Pulmonary artery endothelial cell (primary cell): ENCODE data around the gene STIM1. TPM values are rescaled to one million over a fixed set of nuclear protein-coding genes. Genes with fewer than 3 reads are reported as not detected.
A peak's percentile ranks its signal among the peaks of the same experiment; 100 is the strongest.
"Not testable (repeated sequence)": the region's sequence is repeated elsewhere in the genome, so short reads cannot be mapped to it uniquely, and the experiment has no call there.

Experiments
- DNase-seq: peaks from one replicate; pipeline ENCODE4 v3.0.0-alpha.2; 2011; ENCODE audit warnings: low read depth, low spot score
- total RNA-seq: library from RNA; depleted of rRNA; stranded (reverse); fragments of >200 nt; gene quantifications from 2 replicates; pipeline ENCODE4 v1.2.3, GENCODE V29; 2014

STIM1 gene
- total RNA-seq, 1 donor from 2014 or later, result 23.4 TPM

- peak; percentile 90 for DNase-seq
Measured at GRCh38 chr11:4094348-4095291, 239.2 kb downstream of the STIM1 start, which contains the start of gene RRM1. Gene RRM1, plus strand, starts transcription at chr11:4094799. Its CDS starts 214 bp downstream, at chr11:4095013.

- no peak for DNase-seq
Measured at GRCh38 chr11:4095509-4096230, 240.2 kb downstream of the STIM1 start.

- no peak for DNase-seq
Measured at GRCh38 chr11:4098026-4098621, 242.7 kb downstream of the STIM1 start.

- no peak for DNase-seq
Measured at GRCh38 chr11:4102711-4103110, 247.2 kb downstream of the STIM1 start.

GRCh38 chr11:4103269-4103668 is 247.8 kb downstream of the STIM1 start:
- DNase-seq, result no peak

GRCh38 chr11:4105916-4106315 is 250.5 kb downstream of the STIM1 start:
- DNase-seq, result no peak

GRCh38 chr11:4111834-4112233 is 256.4 kb downstream of the STIM1 start:
- no peak for DNase-seq

GRCh38 chr11:4115128-4115527 is 259.7 kb downstream of the STIM1 start:
- DNase-seq, result no peak

- no peak for DNase-seq
Measured at GRCh38 chr11:4118107-4118506, 262.6 kb downstream of the STIM1 start.

GRCh38 chr11:4123218-4123617 is 267.8 kb downstream of the STIM1 start:
- no peak for DNase-seq

- DNase-seq, result no peak
Measured at GRCh38 chr11:4125141-4125540, 269.7 kb downstream of the STIM1 start.

GRCh38 chr11:4127357-4127756 is 271.9 kb downstream of the STIM1 start:
- no peak for DNase-seq

- not testable (repeated sequence) for DNase-seq
Measured at GRCh38 chr11:4130219-4130618, 274.8 kb downstream of the STIM1 start.

GRCh38 chr11:4134806-4135205 is 279.3 kb downstream of the STIM1 start:
- peak; percentile 48 for DNase-seq

- DNase-seq, result no peak
Measured at GRCh38 chr11:4138497-4138896, 283.0 kb downstream of the STIM1 start.

- DNase-seq, result no peak
Measured at GRCh38 chr11:4140067-4140636, 284.7 kb downstream of the STIM1 start.

Other genes starting within 250 kb of the STIM1 start
- not detected in 2 replicates for gene ART5, start 213.7 kb upstream of the STIM1 start, total RNA-seq
- not detected in 2 replicates for gene ART1, start 210.5 kb upstream of the STIM1 start, total RNA-seq
- gene CHRNA10, start 184.3 kb upstream of the STIM1 start, total RNA-seq, result 0.33 and 0.78 TPM in 2 replicates
- 104 and 165 TPM in 2 replicates for gene NUP98, start 58.1 kb upstream of the STIM1 start, total RNA-seq
- gene PGAP2, start 47.1 kb upstream of the STIM1 start, total RNA-seq, result 9.0 and 10.9 TPM in 2 replicates
- gene RHOG, start 14.7 kb upstream of the STIM1 start, total RNA-seq, result 10.9 and 14.3 TPM in 2 replicates
- gene RRM1, start 239.1 kb downstream of the STIM1 start, total RNA-seq, result 114 and 143 TPM in 2 replicates